Anterior cingulate cortex (tissue), 58 donors: ENCODE measurements around the gene ABCA10.

Source experiments
- DNase-seq, 58 donors: peaks; one replicate each; lab custom pipeline; 2025; lab: John Stamatoyannopoulos, UW

The ABCA10 gene

GRCh38 chr17:69117855-69118784, 110.5 kb downstream of the ABCA10 start:
- no peak for DNase-seq

- DNase-seq, result no peak
Measured at GRCh38 chr17:69111794-69112193, 116.8 kb downstream of the ABCA10 start.

GRCh38 chr17:69105907-69106730, 122.5 kb downstream of the ABCA10 start:
- DNase-seq, result no peak

- DNase-seq, result no peak
Measured at GRCh38 chr17:69103557-69104233, 124.9 kb downstream of the ABCA10 start.

- no peak for DNase-seq
Measured at GRCh38 chr17:69098625-69099024, 130.0 kb downstream of the ABCA10 start.
